ENCODE measurements around the gene PAX5.

GRCh38 chr9:37010976-37011375, 23.1 kb downstream of the PAX5 start:
- TF ChIP-seq CTCF (IDR thresholded peaks at IDR 0.05) = no peak
- no peak for TF ChIP-seq POLR2A (IDR thresholded peaks at IDR 0.05)

Data from esophagus squamous epithelium (tissue), 4 donors.